KMS-11 (cell line): ENCODE results near the gene RPS6KA2.
"Not testable (repeated sequence)": the region's sequence is repeated elsewhere in the genome, so short reads cannot be mapped to it uniquely, and the experiment has no call there.

ENCODE experiments used
- H2AFZ ChIP-seq: fragments of 200-600 bp; sonication (generic); 2 replicates; pipeline ENCODE4 v1.6.1; 2016; ENCODE audit warnings: antibody characterized with exemption, mixed run types, low read depth
- H3K27ac ChIP-seq: fragments of 200-600 bp; sonication (generic); 2 replicates; pipeline ENCODE4 v1.6.1; 2016; ENCODE audit warnings: mild to moderate bottlenecking, mixed run types
- H3K27me3 ChIP-seq: fragments of 200-600 bp; sonication (generic); 2 replicates; pipeline ENCODE4 v1.6.1; 2017; ENCODE audit warnings: mild to moderate bottlenecking, low read depth, mixed run types, moderate library complexity; ENCODE audit not compliant: insufficient read depth
- H3K36me3 ChIP-seq: fragments of 200-600 bp; sonication (generic); 2 replicates; pipeline ENCODE4 v1.6.1; 2017; ENCODE audit warnings: mild to moderate bottlenecking, mixed run types; ENCODE audit not compliant: insufficient read depth
- H3K4me1 ChIP-seq: fragments of 200-600 bp; sonication (generic); 2 replicates; pipeline ENCODE4 v1.6.1; 2016; ENCODE audit warnings: mild to moderate bottlenecking, low read depth, mixed run types; ENCODE audit not compliant: poor library complexity, severe bottlenecking
- H3K4me2 ChIP-seq: fragments of 200-600 bp; sonication (generic); 2 replicates; pipeline ENCODE4 v1.7.0; 2016; ENCODE audit warnings: mild to moderate bottlenecking, mixed run types
- H3K4me3 ChIP-seq: fragments of 200-600 bp; sonication (generic); IDR thresholded peaks from 2 replicates; pipeline ENCODE4 v1.6.1; 2017; ENCODE audit warnings: low read depth, low read length, mixed read lengths; ENCODE audit not compliant: insufficient read depth
- H3K79me2 ChIP-seq: fragments of 200-600 bp; sonication (generic); 2 replicates; pipeline ENCODE4 v1.6.1; 2016; ENCODE audit warnings: low read depth, mixed run types; ENCODE audit not compliant: insufficient read depth
- H3K9ac ChIP-seq: fragments of 200-600 bp; sonication (generic); 2 replicates; pipeline ENCODE4 v1.6.1; 2016; ENCODE audit warnings: mild to moderate bottlenecking, mixed run types
- H4K20me1 ChIP-seq: fragments of 200-600 bp; sonication (generic); 2 replicates; pipeline ENCODE4 v1.6.1; 2016; ENCODE audit warnings: mild to moderate bottlenecking, mixed run types; ENCODE audit not compliant: insufficient read depth
- CTCF ChIP-seq: fragments of 200-600 bp; sonication (generic); conservative IDR thresholded peaks from 2 replicates; pipeline ENCODE4 v1.6.1; 2017; ENCODE audit warnings: low read depth, mild to moderate bottlenecking, antibody characterized with exemption, low read length, moderate library complexity, mixed read lengths

Gene RPS6KA2

GRCh38 chr6:166539543-166539942, 87.5 kb downstream of the RPS6KA2 start:
- no peak overlapping the region for H3K4me2 ChIP-seq
- no peak overlapping the region for H3K4me3 ChIP-seq
- H2AFZ ChIP-seq = no peak overlapping the region
- no peaks in the 10 kb centered on the region for H4K20me1 ChIP-seq
- H3K27me3 ChIP-seq = no peaks in the 10 kb centered on the region
- H3K27ac ChIP-seq = no peak overlapping the region
- no peaks in the 10 kb centered on the region for H3K79me2 ChIP-seq
- H3K9ac ChIP-seq = no peak overlapping the region
- no peaks in the 10 kb centered on the region for H3K36me3 ChIP-seq
- TF ChIP-seq CTCF = no peak
- H3K4me1 ChIP-seq = peaks cover 5% of the 10 kb centered on the region

GRCh38 chr6:166539011-166539385, 88.1 kb downstream of the RPS6KA2 start:
- H3K4me2 ChIP-seq, H3K36me3 ChIP-seq: not testable (repeated sequence)

GRCh38 chr6:166538297-166539010, 88.6 kb downstream of the RPS6KA2 start:
- Histone ChIP-seq H3K4me3 (no peak overlapping the region), H2AFZ (no peak overlapping the region), H3K4me1 (peaks cover 5% of the 10 kb centered on the region), H3K36me3 (no peaks in the 10 kb centered on the region), H3K4me2 (no peak overlapping the region), H3K27ac (no peak overlapping the region), H3K9ac (no peak overlapping the region), H4K20me1 (no peaks in the 10 kb centered on the region), H3K27me3 (no peaks in the 10 kb centered on the region), H3K79me2 (no peaks in the 10 kb centered on the region)
- TF ChIP-seq CTCF = no peak

More at GRCh38 chr6:166539011-166539385, 88.1 kb downstream of the RPS6KA2 start:
- H3K79me2 ChIP-seq, H3K9ac ChIP-seq, H3K4me1 ChIP-seq, H3K27me3 ChIP-seq, H2AFZ ChIP-seq, H4K20me1 ChIP-seq, H3K4me3 ChIP-seq, H3K27ac ChIP-seq: not testable (repeated sequence)

GRCh38 chr6:166534658-166535406, 92.2 kb downstream of the RPS6KA2 start:
- H3K4me2 ChIP-seq = no peak overlapping the region

More at GRCh38 chr6:166534658-166535406, 92.2 kb downstream of the RPS6KA2 start:
- TF ChIP-seq CTCF = no peak
- no peak overlapping the region for H3K9ac ChIP-seq
- no peaks in the 10 kb centered on the region for H3K79me2 ChIP-seq
- no peaks in the 10 kb centered on the region for H3K36me3 ChIP-seq
- H4K20me1 ChIP-seq = no peaks in the 10 kb centered on the region
- H3K27me3 ChIP-seq = no peaks in the 10 kb centered on the region
- H3K27ac ChIP-seq = no peak overlapping the region
- no peak overlapping the region for H3K4me3 ChIP-seq
- H3K4me1 ChIP-seq = no peaks in the 10 kb centered on the region
- H2AFZ ChIP-seq = no peak overlapping the region
